ENCODE data around the gene DSPP. TPM values are rescaled to one million over a fixed set of nuclear protein-coding genes. Genes with fewer than 3 reads are reported as not detected.

Gene DSPP
- total RNA-seq, 4 donors from 2014 or later, result not detected

DNA sequence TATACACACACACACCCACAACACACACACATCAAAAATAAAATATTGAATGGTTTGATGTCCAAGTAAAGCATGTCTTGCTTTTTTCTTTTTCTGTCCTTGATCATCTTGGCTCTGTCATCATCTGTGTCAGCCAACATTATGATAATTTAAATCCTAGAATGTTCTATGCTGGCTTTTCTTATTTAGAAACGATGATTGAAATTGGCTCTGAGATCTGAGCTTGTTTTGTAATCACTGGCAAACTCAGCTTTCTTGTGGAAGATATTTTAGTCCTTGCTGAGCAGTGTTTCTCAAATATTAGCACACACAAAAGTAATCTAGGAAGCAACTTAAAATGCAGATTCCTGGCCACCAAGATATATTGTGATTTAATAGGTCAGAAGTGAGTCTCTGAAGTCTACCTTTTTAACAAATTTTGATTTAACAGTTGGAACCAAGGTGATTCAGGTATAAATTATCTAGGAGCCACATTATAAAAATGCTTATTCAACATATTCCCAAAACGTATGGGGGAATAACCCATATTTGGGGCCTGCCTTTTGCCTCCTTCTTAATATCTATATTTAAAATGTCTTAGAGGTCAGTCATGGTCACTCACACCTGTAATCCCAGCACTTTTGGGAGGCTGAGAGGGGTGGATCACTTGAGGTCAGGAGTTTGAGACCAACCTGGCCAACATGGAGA lies 24.0 kb upstream of the DSPP start:
- no peak for DNase-seq
- Histone ChIP-seq H3K4me1 (no peaks in the 10 kb centered on the region), H3K9me3 (no peaks in the 10 kb centered on the region), H3K27ac (no peak overlapping the region), H3K4me3 (no peak overlapping the region), H3K27me3 (no peaks in the 10 kb centered on the region), H3K36me3 (no peaks in the 10 kb centered on the region)
- WGBS, 2 donors (ENCODE audit: low coverage in 1 of 2), result 68 to 79% methylated on average over 2 of the region's 2 CpGs
- TF ChIP-seq POLR2AphosphoS5 (IDR thresholded peaks at IDR 0.05) (no peak), POLR2A (IDR thresholded peaks at IDR 0.05) (no peak), EP300 (IDR thresholded peaks at IDR 0.05; ENCODE audit: low read depth) (no peak)
- TF ChIP-seq, protein P1, sequence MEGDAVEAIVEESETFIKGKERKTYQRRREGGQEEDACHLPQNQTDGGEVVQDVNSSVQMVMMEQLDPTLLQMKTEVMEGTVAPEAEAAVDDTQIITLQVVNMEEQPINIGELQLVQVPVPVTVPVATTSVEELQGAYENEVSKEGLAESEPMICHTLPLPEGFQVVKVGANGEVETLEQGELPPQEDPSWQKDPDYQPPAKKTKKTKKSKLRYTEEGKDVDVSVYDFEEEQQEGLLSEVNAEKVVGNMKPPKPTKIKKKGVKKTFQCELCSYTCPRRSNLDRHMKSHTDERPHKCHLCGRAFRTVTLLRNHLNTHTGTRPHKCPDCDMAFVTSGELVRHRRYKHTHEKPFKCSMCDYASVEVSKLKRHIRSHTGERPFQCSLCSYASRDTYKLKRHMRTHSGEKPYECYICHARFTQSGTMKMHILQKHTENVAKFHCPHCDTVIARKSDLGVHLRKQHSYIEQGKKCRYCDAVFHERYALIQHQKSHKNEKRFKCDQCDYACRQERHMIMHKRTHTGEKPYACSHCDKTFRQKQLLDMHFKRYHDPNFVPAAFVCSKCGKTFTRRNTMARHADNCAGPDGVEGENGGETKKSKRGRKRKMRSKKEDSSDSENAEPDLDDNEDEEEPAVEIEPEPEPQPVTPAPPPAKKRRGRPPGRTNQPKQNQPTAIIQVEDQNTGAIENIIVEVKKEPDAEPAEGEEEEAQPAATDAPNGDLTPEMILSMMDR (IDR thresholded peaks at IDR 0.05), result no peak
- in situ Hi-C loops (cut with MboI; ENCODE audit: low pct_ligation_motif_present in 1 of 4, low pct_unique_long_range_greater_than_20kb in 1 of 4, low sequenced_read_pairs in 3 of 4) (no loop called here), intact Hi-C loops (cut with DNase I; ENCODE audit: low total_unique reads) (no loop called here)

DNA sequence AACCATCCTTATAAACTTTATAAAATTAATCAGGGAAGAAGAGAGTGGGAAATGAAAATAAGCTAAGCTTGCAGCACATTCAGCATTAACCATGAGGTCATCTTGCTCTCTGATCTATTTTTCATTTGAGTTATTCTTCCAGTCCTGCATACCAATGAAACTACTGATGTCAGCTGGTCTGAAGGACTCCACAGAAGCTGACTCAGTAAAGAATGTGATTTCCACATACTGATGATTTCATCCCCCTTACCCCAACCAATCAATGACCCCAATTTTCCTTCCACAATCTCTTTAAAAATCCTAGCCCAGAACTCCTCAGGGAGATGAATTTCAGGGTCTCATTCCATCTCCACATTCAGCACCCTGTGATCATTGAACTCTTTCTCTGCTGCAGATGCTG lies 18.8 kb upstream of the DSPP start:
- Histone ChIP-seq H3K4me1 (no peaks in the 10 kb centered on the region), H3K4me3 (no peak overlapping the region), H3K36me3 (no peaks in the 10 kb centered on the region), H3K27me3 (no peaks in the 10 kb centered on the region), H3K27ac (peak overlapping the region in 1 of 4 donors; percentile 27), H3K9me3 (no peaks in the 10 kb centered on the region)
- TF ChIP-seq POLR2AphosphoS5 (IDR thresholded peaks at IDR 0.05), result peak in 1 of 3 donors; percentile 52
- TF ChIP-seq, protein P1 (IDR thresholded peaks at IDR 0.05), result no peak
- no peak for TF ChIP-seq EP300 (IDR thresholded peaks at IDR 0.05; ENCODE audit: low read depth)
- TF ChIP-seq POLR2A (IDR thresholded peaks at IDR 0.05), result no peak
- in situ Hi-C loops (cut with MboI; ENCODE audit: low pct_ligation_motif_present in 1 of 4, low pct_unique_long_range_greater_than_20kb in 1 of 4, low sequenced_read_pairs in 3 of 4), result no loop called here
- no peak for DNase-seq
- intact Hi-C loops (cut with DNase I; ENCODE audit: low total_unique reads), result no loop called here

DNA sequence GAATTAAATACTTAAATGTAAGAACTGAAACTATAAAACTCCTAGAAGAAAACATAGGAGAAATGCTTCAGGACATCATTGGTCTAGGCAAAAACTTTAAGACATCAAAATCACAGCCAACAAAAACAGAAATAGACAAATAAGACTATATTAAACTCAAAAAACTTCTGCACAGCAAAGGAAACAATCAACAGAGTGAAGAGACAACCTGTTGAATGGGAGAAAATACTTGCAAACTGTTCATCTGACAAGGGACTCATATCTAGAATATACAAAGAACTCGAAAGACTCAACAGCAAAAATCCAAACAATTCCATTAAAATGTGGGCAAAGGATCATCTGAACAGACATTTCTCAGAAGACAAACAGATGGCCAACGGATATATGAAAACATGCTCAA lies 16.2 kb upstream of the DSPP start:
- no peaks in the 10 kb centered on the region for H3K27me3 ChIP-seq
- H3K36me3 ChIP-seq, result no peaks in the 10 kb centered on the region
- in situ Hi-C loops (cut with MboI; ENCODE audit: low pct_ligation_motif_present in 1 of 4, low pct_unique_long_range_greater_than_20kb in 1 of 4, low sequenced_read_pairs in 3 of 4) (no loop called here), intact Hi-C loops (cut with DNase I; ENCODE audit: low total_unique reads) (no loop called here)
- TF ChIP-seq, protein P1 (IDR thresholded peaks at IDR 0.05), result no peak
- TF ChIP-seq POLR2AphosphoS5 (IDR thresholded peaks at IDR 0.05) (no peak), EP300 (IDR thresholded peaks at IDR 0.05; ENCODE audit: low read depth) (no peak), POLR2A (IDR thresholded peaks at IDR 0.05) (no peak)
- DNase-seq, result no peak
- no peaks in the 10 kb centered on the region for H3K4me1 ChIP-seq
- no peaks in the 10 kb centered on the region for H3K9me3 ChIP-seq
- H3K27ac ChIP-seq, result no peak overlapping the region
- H3K4me3 ChIP-seq, result no peak overlapping the region
- WGBS, 2 donors (ENCODE audit: low coverage in 1 of 2), result 75 to 84% methylated on average over 2 of the region's 2 CpGs

DNA sequence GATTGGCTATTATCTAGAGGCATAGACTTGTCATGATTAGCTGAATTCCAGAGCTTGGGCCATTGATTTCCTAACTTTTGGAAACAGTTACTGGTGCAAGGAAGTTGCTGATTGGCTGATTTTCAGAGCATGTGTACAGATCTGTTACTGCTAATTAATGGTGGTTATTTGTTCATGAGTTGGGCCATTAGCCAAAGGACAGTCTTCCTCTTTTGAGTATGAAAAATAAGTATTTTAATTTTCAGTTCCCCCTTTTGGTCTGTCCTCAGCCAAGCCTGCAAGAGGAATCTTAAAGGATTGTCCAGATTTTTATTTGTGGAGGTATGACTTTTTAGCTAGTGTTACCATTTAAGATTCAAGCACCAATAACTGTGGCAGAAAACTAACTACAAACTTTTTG lies 7.0 kb upstream of the DSPP start:
- in situ Hi-C loops (cut with MboI; ENCODE audit: low pct_ligation_motif_present in 1 of 4, low pct_unique_long_range_greater_than_20kb in 1 of 4, low sequenced_read_pairs in 3 of 4) (no loop called here), intact Hi-C loops (cut with DNase I; ENCODE audit: low total_unique reads) (no loop called here)
- Histone ChIP-seq H3K4me1 (no peaks in the 10 kb centered on the region), H3K36me3 (no peaks in the 10 kb centered on the region), H3K4me3 (no peak overlapping the region), H3K9me3 (no peaks in the 10 kb centered on the region), H3K27me3 (no peaks in the 10 kb centered on the region), H3K27ac (no peak overlapping the region)
- TF ChIP-seq, protein P1 (IDR thresholded peaks at IDR 0.05), result no peak
- TF ChIP-seq POLR2AphosphoS5 (IDR thresholded peaks at IDR 0.05) (no peak), POLR2A (IDR thresholded peaks at IDR 0.05) (no peak), EP300 (IDR thresholded peaks at IDR 0.05; ENCODE audit: low read depth) (no peak)
- no peak for DNase-seq

Measured in transverse colon (tissue), 4 donors.